H9 (cell line): Measurements from ENCODE around the gene FXYD2. TPM values are rescaled to one million over a fixed set of nuclear protein-coding genes. Genes with fewer than 3 reads are reported as not detected.
A peak's percentile ranks its signal among the peaks of the same experiment; 100 is the strongest.

Source experiments
- DNase-seq: peaks from one replicate; pipeline ENCODE4 v3.0.0-alpha.2; 2017
- H2AFZ ChIP-seq: one replicate; pipeline ENCODE4 v1.6.1; 2013; ENCODE audit warnings: mild to moderate bottlenecking, low read length, control low read depth, moderate library complexity
- H2AK5ac ChIP-seq: 2 replicates; pipeline ENCODE4 v1.6.1; 2013; ENCODE audit warnings: low read length, control low read depth, mixed read lengths; ENCODE audit not compliant: insufficient read length
- H2BK120ac ChIP-seq: one replicate; pipeline ENCODE4 v1.6.1; 2013; ENCODE audit warnings: low read depth, mild to moderate bottlenecking, low read length, control low read depth, inconsistent platforms; ENCODE audit not compliant: poor library complexity, severe bottlenecking
- H2BK12ac ChIP-seq: 2 replicates; pipeline ENCODE4 v1.6.1; 2013; ENCODE audit warnings: low read length, control low read depth, mixed read lengths, low read depth; ENCODE audit not compliant: insufficient read length
- H2BK15ac ChIP-seq: 2 replicates; pipeline ENCODE4 v1.6.1; 2013; ENCODE audit warnings: low read depth, low read length, control low read depth
- H2BK20ac ChIP-seq: one replicate; pipeline ENCODE4 v1.6.1; 2013; ENCODE audit warnings: low read depth, mild to moderate bottlenecking, low read length, control low read depth, inconsistent platforms; ENCODE audit not compliant: poor library complexity, severe bottlenecking
- H2BK5ac ChIP-seq: 2 replicates; pipeline ENCODE4 v1.6.1; 2013; ENCODE audit warnings: low read length, control low read depth, mixed read lengths; ENCODE audit not compliant: insufficient read length
- H3K14ac ChIP-seq: 2 replicates; pipeline ENCODE4 v1.6.1; 2013; ENCODE audit warnings: low read length, control low read depth; ENCODE audit not compliant: insufficient read depth
- H3K18ac ChIP-seq: 2 replicates; pipeline ENCODE4 v1.6.1; 2013; ENCODE audit warnings: low read depth, mild to moderate bottlenecking, mixed read lengths, low read length, control low read depth; ENCODE audit not compliant: insufficient read length
- H3K23ac ChIP-seq: 2 replicates; pipeline ENCODE4 v1.6.1; 2013; ENCODE audit warnings: low read length, control low read depth, mixed read lengths, low read depth; ENCODE audit not compliant: insufficient read length
- H3K23me2 ChIP-seq: 2 replicates; pipeline ENCODE4 v1.6.1; 2013; ENCODE audit warnings: low read depth, mild to moderate bottlenecking, mixed read lengths, low read length, control low read depth; ENCODE audit not compliant: insufficient read length, poor library complexity, severe bottlenecking
- H3K27ac ChIP-seq: 2 replicates; pipeline ENCODE4 v1.5.1; 2013; ENCODE audit warnings: low read length, control low read depth, mixed read lengths, low read depth; ENCODE audit not compliant: insufficient read length
- H3K27me3 ChIP-seq: 2 replicates; pipeline ENCODE4 v1.6.1; 2013; ENCODE audit warnings: low read length, control low read depth, inconsistent platforms; ENCODE audit not compliant: insufficient read depth
- H3K4ac ChIP-seq: 2 replicates; pipeline ENCODE4 v1.6.1; 2013; ENCODE audit warnings: low read depth, mild to moderate bottlenecking, control low read depth, inconsistent platforms, low read length, moderate library complexity
- H3K4me1 ChIP-seq: 2 replicates; pipeline ENCODE4 v1.6.1; 2013; ENCODE audit warnings: low read length, control low read depth, inconsistent platforms; ENCODE audit not compliant: insufficient read depth
- H3K4me2 ChIP-seq: 2 replicates; pipeline ENCODE4 v1.6.1; 2013; ENCODE audit warnings: low read length, control low read depth, mixed read lengths; ENCODE audit not compliant: insufficient read length, insufficient read depth
- H3K56ac ChIP-seq: 2 replicates; pipeline ENCODE4 v1.6.1; 2013; ENCODE audit warnings: low read depth, mild to moderate bottlenecking, mixed read lengths, low read length, control low read depth; ENCODE audit not compliant: insufficient read length
- H3K79me1 ChIP-seq: 2 replicates; pipeline ENCODE4 v1.6.1; 2013; ENCODE audit warnings: low read depth, mild to moderate bottlenecking, moderate library complexity, low read length, control low read depth, inconsistent platforms; ENCODE audit not compliant: insufficient read depth, poor library complexity, severe bottlenecking
- H3K79me2 ChIP-seq: 2 replicates; pipeline ENCODE4 v1.6.1; 2013; ENCODE audit warnings: low read length, control low read depth, inconsistent platforms; ENCODE audit not compliant: insufficient read depth
- H3K9ac ChIP-seq: 2 replicates; pipeline ENCODE4 v1.6.1; 2013; ENCODE audit warnings: low read length, control low read depth, mixed read lengths; ENCODE audit not compliant: insufficient read length; ENCODE audit errors: extremely low read depth
- H3K9me3 ChIP-seq: one replicate; pipeline ENCODE4 v1.6.1; 2013; ENCODE audit warnings: low read depth, low read length, inconsistent platforms; ENCODE audit not compliant: control insufficient read depth
- H3T11ph ChIP-seq: one replicate; pipeline ENCODE4 v1.6.1; 2013; ENCODE audit warnings: mild to moderate bottlenecking, low read length, control low read depth, inconsistent platforms
- H4K20me1 ChIP-seq: one replicate; pipeline ENCODE4 v1.6.1; 2013; ENCODE audit not compliant: control insufficient read depth, insufficient read length, insufficient read depth
- H4K5ac ChIP-seq: 2 replicates; pipeline ENCODE4 v1.6.1; 2013; ENCODE audit warnings: low read depth, mild to moderate bottlenecking, mixed read lengths, low read length, control low read depth; ENCODE audit not compliant: insufficient read length
- H4K8ac ChIP-seq: replicated peaks from 2 replicates; pipeline ENCODE4 v1.6.1; 2013; ENCODE audit warnings: low read length, control low read depth, mixed read lengths, low read depth; ENCODE audit not compliant: insufficient read length
- H4K91ac ChIP-seq: 2 replicates; pipeline ENCODE4 v1.6.1; 2013; ENCODE audit warnings: low read depth, mild to moderate bottlenecking, moderate library complexity, mixed read lengths, low read length, control low read depth; ENCODE audit not compliant: insufficient read length
- H3K27ac Mint-ChIP-seq, 3 experiments: 2 replicates in 2 of 3; 3 replicates in 1 of 3; pipeline ENCODE4 v1.8.0; 2020 to 2021; ENCODE audit warnings: mixed read lengths in 3 of 3, mild to moderate bottlenecking in 1 of 3, moderate library complexity in 1 of 3
- H3K27me3 Mint-ChIP-seq: 2 replicates; pipeline ENCODE4 v1.8.0; 2021; ENCODE audit warnings: low read depth, mild to moderate bottlenecking, moderate library complexity, mixed read lengths
- H3K36me3 Mint-ChIP-seq, 3 experiments: 2 replicates in 2 of 3; 3 replicates in 1 of 3; pipeline ENCODE4 v1.8.0; 2020 to 2021; ENCODE audit warnings: low read depth in 3 of 3, mixed read lengths in 3 of 3; ENCODE audit not compliant: insufficient read depth in 1 of 3
- H3K4me1 Mint-ChIP-seq, 2 experiments: 2 replicates each; pipeline ENCODE4 v1.8.0; 2020; ENCODE audit warnings: mixed read lengths in 2 of 2
- H3K4me3 Mint-ChIP-seq, 2 experiments: 2 replicates in 1 of 2; 3 replicates in 1 of 2; pipeline ENCODE4 v1.8.0; 2020 to 2021; ENCODE audit warnings: mild to moderate bottlenecking in 2 of 2, mixed read lengths in 2 of 2, moderate library complexity in 1 of 2
- H3K9me3 Mint-ChIP-seq, 2 experiments: 2 replicates in 1 of 2; 3 replicates in 1 of 2; pipeline ENCODE4 v1.8.0; 2020; ENCODE audit warnings: mild to moderate bottlenecking in 2 of 2, mixed read lengths in 2 of 2, moderate library complexity in 1 of 2
- CTCF ChIP-seq: fragments of 200-600 bp; sonication (generic); conservative IDR thresholded peaks from 3 replicates; pipeline ENCODE4 v1.8.0; 2021; ENCODE audit warnings: antibody characterized with exemption, mild to moderate bottlenecking
- WGBS: extraction: QIAGEN DNeasy Blood & Tissue Kit; methylation state at CpG from one replicate; pipeline ENCODE4 v1.1.7; 2013; ENCODE audit warnings: missing lambda C conversion rate, low lambda C conversion rate, mixed read lengths; ENCODE audit not compliant: insufficient read length; ENCODE audit errors: extremely low coverage; 5-methylcytosine and 5-hydroxymethylcytosine counted together
- total RNA-seq: library from RNA; stranded (reverse); gene quantifications from 2 replicates; pipeline ENCODE4 v1.2.1, GENCODE V29; 2021

FXYD2 gene
- total RNA-seq, 1 experiment from 2014 or later = 0.79 TPM

- Histone ChIP-seq H2BK20ac (no peak overlapping the region), H3K9ac (no peak overlapping the region), H3K56ac (no peak overlapping the region), H4K8ac (no peak overlapping the region), H2BK120ac (no peak overlapping the region), H2BK15ac (no peak overlapping the region), H3K23me2 (no peaks in the 10 kb centered on the region), H3K18ac (no peak overlapping the region), H3K27me3 (no peaks in the 10 kb centered on the region), H2BK12ac (no peak overlapping the region), H3K79me1 (no peaks in the 10 kb centered on the region), H4K91ac (no peak overlapping the region), H3K27ac (no peak overlapping the region), H4K20me1 (no peaks in the 10 kb centered on the region), H3K9me3 (no peaks in the 10 kb centered on the region), H4K5ac (no peak overlapping the region), H2BK5ac (no peak overlapping the region), H3K14ac (no peak overlapping the region), H2AK5ac (no peak overlapping the region), H3K23ac (no peak overlapping the region), H2AFZ (no peak overlapping the region), H3K79me2 (no peaks in the 10 kb centered on the region), H3K4me2 (no peak overlapping the region), H3K4ac (no peak overlapping the region), H3T11ph (no peak overlapping the region), H3K4me1 (no peaks in the 10 kb centered on the region; the same call in 1 of the 2 replicates)
- Mint-ChIP-seq H3K4me3 (no peak overlapping the region), H3K27ac (no peak overlapping the region), H3K9me3 (no peaks in the 10 kb centered on the region; a peak in 1 of 5 replicates), H3K36me3 (no peaks in the 10 kb centered on the region), H3K27me3 (peaks cover 9% of the 10 kb centered on the region), H3K4me1 (peaks cover 40 to 52% of the 10 kb centered on the region in 2 experiments)
- no peak for DNase-seq
- peak; percentile 53; the same call in 2 of the 3 replicates for TF ChIP-seq CTCF
- WGBS = no CpG with 5 or more reads among the region's 18 CpGs
These were observed 1.1 kb downstream of the FXYD2 start for GRCh38 chr11:117823294-117823945.
